GM12864 (cell line): Measurements from ENCODE around the gene MPC1L.

ENCODE experiments used
- DNase-seq: peaks from one replicate; pipeline ENCODE4 v3.0.0-alpha.2; 2011; ENCODE audit warnings: low read depth
- H3K4me3 ChIP-seq: 2 replicates; pipeline ENCODE4 v1.5.1; 2011; ENCODE audit warnings: mild to moderate bottlenecking, low read depth, low read length, control low read depth
- CTCF ChIP-seq: IDR thresholded peaks from 2 replicates; pipeline ENCODE4 v1.5.1; 2011; ENCODE audit warnings: low read depth, mild to moderate bottlenecking, moderate library complexity, low read length, control low read depth, inconsistent platforms; ENCODE audit errors: missing control alignments

The MPC1L gene

GRCh38 chrX:40632199-40632598 is 9.0 kb downstream of the MPC1L start:
- no peak for TF ChIP-seq CTCF
- no peak overlapping the region for H3K4me3 ChIP-seq
- DNase-seq: no peak

GRCh38 chrX:40637687-40638086 is 14.5 kb downstream of the MPC1L start:
- no peak overlapping the region for H3K4me3 ChIP-seq
- no peak for TF ChIP-seq CTCF
- no peak for DNase-seq

GRCh38 chrX:40644176-40644575 is 20.9 kb downstream of the MPC1L start:
- no peak for DNase-seq
- TF ChIP-seq CTCF: no peak
- peak overlapping the region; percentile 61; the same call in 1 of the 2 replicates for H3K4me3 ChIP-seq

- DNase-seq: no peak
- peak overlapping the region; percentile 61 for H3K4me3 ChIP-seq
- no peak for TF ChIP-seq CTCF
Measured at GRCh38 chrX:40644821-40645358, 21.7 kb downstream of the MPC1L start.

GRCh38 chrX:40646489-40647306 is 23.5 kb downstream of the MPC1L start:
- H3K4me3 ChIP-seq: peak overlapping the region; percentile 80
- DNase-seq: no peak
- no peak for TF ChIP-seq CTCF

- DNase-seq: peak; percentile 57
- no peak for TF ChIP-seq CTCF
- peak within 1 kb of the TSS; percentile 80 for H3K4me3 ChIP-seq
Measured at GRCh38 chrX:40647307-40648197, 24.3 kb downstream of the MPC1L start, which contains the start of gene CXorf38. Gene CXorf38 (minus strand): TSS chrX:40647561. CDS start chrX:40647520, 41 bp downstream.
